ENCODE results near the gene ZNF442. TPM values are rescaled to one million over a fixed set of nuclear protein-coding genes. Genes with fewer than 3 reads are reported as not detected.
"Not testable (repeated sequence)": the region's sequence is repeated elsewhere in the genome, so short reads cannot be mapped to it uniquely, and the experiment has no call there.

ZNF442 gene
- total RNA-seq, 1 donor from 2014 or later, result 4.2 TPM

DNA sequence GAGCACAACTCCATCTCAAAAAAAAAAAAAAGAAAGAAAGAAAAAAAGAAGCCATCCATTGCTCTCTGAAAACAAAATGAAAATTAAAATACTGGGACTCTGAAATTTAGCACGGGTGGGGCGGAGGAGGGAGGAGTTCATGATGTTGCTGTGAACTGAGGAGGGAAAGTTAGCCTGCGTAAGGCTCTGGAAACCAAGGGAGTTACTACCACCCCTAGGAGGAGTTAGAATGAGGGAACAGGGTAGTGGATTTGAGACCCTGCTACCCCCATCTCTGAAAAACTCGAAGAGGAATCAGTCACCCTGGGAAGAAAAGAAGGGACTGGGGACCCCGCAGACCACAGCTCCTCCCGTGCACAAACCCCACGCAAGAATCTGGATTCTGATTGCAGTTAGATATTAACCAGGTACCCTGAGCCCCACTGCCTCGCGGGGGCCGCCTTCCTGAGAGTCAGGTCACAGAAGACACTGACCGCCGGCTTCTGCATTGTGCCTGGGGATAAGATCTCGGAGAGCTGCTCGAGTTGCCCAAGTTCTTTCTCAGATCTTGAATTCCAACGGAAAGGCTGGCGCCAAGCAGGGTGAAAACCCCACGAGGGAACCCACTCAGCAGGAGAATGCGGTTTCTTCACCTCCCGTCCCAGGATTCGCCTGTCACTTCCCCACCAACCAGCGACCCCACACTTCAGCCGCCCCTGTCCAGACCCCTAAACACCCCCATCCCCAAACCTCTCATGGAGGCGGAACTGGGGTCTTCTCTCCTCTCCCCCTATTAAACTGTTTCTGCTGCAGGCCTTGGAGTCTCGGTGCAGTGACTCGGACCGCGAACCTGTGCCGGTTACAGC, 870 bp downstream of the ZNF442 start:
- Histone ChIP-seq H3K4me3 (ENCODE audit: low read length in 3 of 3) (peak overlapping the region; percentile 88 to 92 (median 89)), H3K27ac (ENCODE audit: low read depth, low read length) (peak overlapping the region; percentile 96), H3K9me3 (ENCODE audit: control insufficient read depth in 3 of 3, low read length in 3 of 3) (no peaks in the 10 kb centered on the region), H3K9ac (ENCODE audit: low read depth in 1 of 3, low read length in 3 of 3) (peak overlapping the region; percentile 79 to 93 (median 90)), H3K4me1 (ENCODE audit: control insufficient read depth in 3 of 3, insufficient read depth in 3 of 3, low read length in 3 of 3) (peaks cover 4 to 20% (median 9%) of the 10 kb centered on the region in 3 donors), H3K27me3 (ENCODE audit: control insufficient read depth in 3 of 3, insufficient read depth in 3 of 3, low read length in 3 of 3) (no peaks in the 10 kb centered on the region), H3K36me3 (ENCODE audit: control insufficient read depth in 3 of 3, insufficient read depth in 3 of 3, low read length in 3 of 3) (no peaks in the 10 kb centered on the region)

DNA sequence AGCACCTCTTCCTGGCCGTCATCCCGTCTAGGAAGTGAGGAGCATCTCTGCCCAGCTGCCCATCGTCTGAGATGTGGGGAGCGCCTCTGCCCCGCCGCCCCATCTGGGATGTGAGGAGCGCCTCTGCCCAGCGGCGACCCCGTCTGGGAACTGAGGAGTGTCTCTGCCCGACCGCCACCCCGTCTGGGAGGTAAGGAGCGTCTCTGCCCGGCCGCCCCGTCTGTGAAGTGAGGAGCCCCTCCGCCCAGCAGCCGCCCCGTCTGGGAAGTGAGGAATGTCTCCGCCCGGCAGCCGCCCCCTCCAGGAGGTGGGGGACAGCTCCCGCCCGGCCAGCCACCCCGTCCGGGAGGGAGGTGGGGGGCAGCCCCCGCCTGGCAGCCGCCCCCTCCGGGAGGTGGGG, 3.2 kb downstream of the ZNF442 start:
- not testable (repeated sequence) for H3K9me3 ChIP-seq (ENCODE audit: control insufficient read depth in 3 of 3, low read length in 3 of 3); H3K9ac ChIP-seq (ENCODE audit: low read depth in 1 of 3, low read length in 3 of 3); H3K27me3 ChIP-seq (ENCODE audit: control insufficient read depth in 3 of 3, insufficient read depth in 3 of 3, low read length in 3 of 3); H3K36me3 ChIP-seq (ENCODE audit: control insufficient read depth in 3 of 3, insufficient read depth in 3 of 3, low read length in 3 of 3); H3K4me3 ChIP-seq (ENCODE audit: low read length in 3 of 3); H3K27ac ChIP-seq (ENCODE audit: low read depth, low read length)
- H3K4me1 ChIP-seq (ENCODE audit: control insufficient read depth in 3 of 3, insufficient read depth in 3 of 3, low read length in 3 of 3), result peaks cover 4 to 20% (median 9%) of the 10 kb centered on the region in 3 donors

DNA sequence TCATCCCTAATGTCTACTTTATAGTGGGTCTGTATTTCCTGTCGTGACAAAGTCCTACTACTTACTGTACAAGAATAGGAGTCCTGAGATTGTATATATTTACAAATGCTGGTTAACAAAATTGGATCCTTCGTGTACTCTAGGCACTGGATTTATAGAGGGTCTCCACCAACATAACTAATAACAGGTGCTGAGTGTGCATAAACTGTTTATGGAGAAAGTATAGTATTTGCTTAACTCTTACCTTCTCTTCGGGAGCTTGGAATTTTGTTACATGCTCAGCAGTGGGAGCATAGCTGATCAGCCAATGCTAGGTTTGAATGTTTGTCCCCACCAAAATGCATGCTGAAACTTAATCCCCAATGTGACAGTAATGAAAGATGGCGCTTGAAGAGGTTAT, 12.1 kb downstream of the ZNF442 start:
- H3K27me3 ChIP-seq (ENCODE audit: control insufficient read depth in 3 of 3, insufficient read depth in 3 of 3, low read length in 3 of 3), result no peaks in the 10 kb centered on the region
- no peak overlapping the region for H3K9ac ChIP-seq (ENCODE audit: low read depth in 1 of 3, low read length in 3 of 3)
- H3K36me3 ChIP-seq (ENCODE audit: control insufficient read depth in 3 of 3, insufficient read depth in 3 of 3, low read length in 3 of 3), result peaks cover 16 to 25% (median 25%) of the 10 kb centered on the region in 3 donors
- H3K27ac ChIP-seq (ENCODE audit: low read depth, low read length), result no peak overlapping the region
- no peaks in the 10 kb centered on the region for H3K4me1 ChIP-seq (ENCODE audit: control insufficient read depth in 3 of 3, insufficient read depth in 3 of 3, low read length in 3 of 3)
- H3K9me3 ChIP-seq (ENCODE audit: control insufficient read depth in 3 of 3, low read length in 3 of 3), result peaks cover 4 to 37% (median 22%) of the 10 kb centered on the region in 3 donors
- H3K4me3 ChIP-seq (ENCODE audit: low read length in 3 of 3), result no peak overlapping the region

DNA sequence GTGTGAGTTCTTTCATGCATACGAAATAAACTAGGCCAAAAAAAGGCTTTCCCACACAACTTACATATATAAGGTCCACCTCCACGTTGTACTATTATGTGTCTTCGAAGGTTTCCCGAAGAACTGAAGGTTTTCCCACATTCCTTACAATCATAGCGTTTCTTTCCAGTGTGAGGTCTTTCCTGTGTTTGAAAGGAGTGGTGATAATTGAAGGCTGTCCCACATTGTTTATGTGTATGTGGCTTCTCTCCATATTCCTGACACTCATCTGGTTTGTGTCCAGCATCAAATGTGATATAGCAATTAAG, 14.6 kb downstream of the ZNF442 start:
- no peak overlapping the region for H3K27ac ChIP-seq (ENCODE audit: low read depth, low read length)
- H3K4me1 ChIP-seq (ENCODE audit: control insufficient read depth in 3 of 3, insufficient read depth in 3 of 3, low read length in 3 of 3), result no peaks in the 10 kb centered on the region
- no peak overlapping the region for H3K9ac ChIP-seq (ENCODE audit: low read depth in 1 of 3, low read length in 3 of 3)
- H3K9me3 ChIP-seq (ENCODE audit: control insufficient read depth in 3 of 3, low read length in 3 of 3), result peaks cover 4 to 44% (median 26%) of the 10 kb centered on the region in 3 donors
- H3K27me3 ChIP-seq (ENCODE audit: control insufficient read depth in 3 of 3, insufficient read depth in 3 of 3, low read length in 3 of 3), result no peaks in the 10 kb centered on the region
- peaks cover 16 to 30% (median 25%) of the 10 kb centered on the region in 3 donors for H3K36me3 ChIP-seq (ENCODE audit: control insufficient read depth in 3 of 3, insufficient read depth in 3 of 3, low read length in 3 of 3)
- peak overlapping the region in 2 of 3 donors; percentile 14 to 44 for H3K4me3 ChIP-seq (ENCODE audit: low read length in 3 of 3)

DNA sequence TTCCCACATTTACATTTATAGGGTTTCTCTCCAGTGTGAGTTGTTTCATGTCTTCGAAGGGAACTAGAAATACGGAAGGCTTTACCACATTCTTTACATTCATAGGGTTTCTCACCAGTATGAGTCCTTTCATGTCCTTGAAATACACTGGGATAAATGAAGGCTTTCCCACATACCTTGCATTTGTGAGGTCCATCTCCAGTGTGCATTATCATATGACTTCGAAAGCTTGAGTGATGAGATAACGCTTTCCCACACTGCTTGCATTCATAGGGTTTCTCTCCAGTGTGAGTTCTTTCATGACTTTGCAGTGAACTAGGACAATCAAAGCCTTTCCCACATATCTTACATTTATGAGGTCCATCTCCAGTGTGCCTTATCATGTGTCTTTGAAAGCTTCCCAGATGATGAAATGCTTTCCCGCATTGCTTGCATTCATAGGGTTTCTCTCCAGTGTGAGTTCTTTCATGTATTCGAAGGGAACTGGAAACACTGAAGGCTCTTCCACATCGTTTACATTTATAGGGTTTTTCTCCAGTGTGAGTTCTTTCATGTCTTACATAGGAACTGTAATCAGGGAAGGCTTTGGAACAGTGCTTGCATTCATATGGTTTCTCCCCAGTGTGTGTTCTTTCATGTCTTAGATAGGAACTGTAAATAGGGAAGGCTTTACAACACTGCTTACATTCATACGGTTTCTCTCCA, 15.1 kb downstream of the ZNF442 start:
- no peak overlapping the region for H3K9ac ChIP-seq (ENCODE audit: low read depth in 1 of 3, low read length in 3 of 3)
- no peaks in the 10 kb centered on the region for H3K4me1 ChIP-seq (ENCODE audit: control insufficient read depth in 3 of 3, insufficient read depth in 3 of 3, low read length in 3 of 3)
- H3K36me3 ChIP-seq (ENCODE audit: control insufficient read depth in 3 of 3, insufficient read depth in 3 of 3, low read length in 3 of 3), result peaks cover 16 to 30% (median 25%) of the 10 kb centered on the region in 3 donors
- peaks cover 4 to 44% (median 28%) of the 10 kb centered on the region in 3 donors for H3K9me3 ChIP-seq (ENCODE audit: control insufficient read depth in 3 of 3, low read length in 3 of 3)
- peak overlapping the region in 2 of 3 donors; percentile 14 to 44 for H3K4me3 ChIP-seq (ENCODE audit: low read length in 3 of 3)
- no peak overlapping the region for H3K27ac ChIP-seq (ENCODE audit: low read depth, low read length)
- no peaks in the 10 kb centered on the region for H3K27me3 ChIP-seq (ENCODE audit: control insufficient read depth in 3 of 3, insufficient read depth in 3 of 3, low read length in 3 of 3)

DNA sequence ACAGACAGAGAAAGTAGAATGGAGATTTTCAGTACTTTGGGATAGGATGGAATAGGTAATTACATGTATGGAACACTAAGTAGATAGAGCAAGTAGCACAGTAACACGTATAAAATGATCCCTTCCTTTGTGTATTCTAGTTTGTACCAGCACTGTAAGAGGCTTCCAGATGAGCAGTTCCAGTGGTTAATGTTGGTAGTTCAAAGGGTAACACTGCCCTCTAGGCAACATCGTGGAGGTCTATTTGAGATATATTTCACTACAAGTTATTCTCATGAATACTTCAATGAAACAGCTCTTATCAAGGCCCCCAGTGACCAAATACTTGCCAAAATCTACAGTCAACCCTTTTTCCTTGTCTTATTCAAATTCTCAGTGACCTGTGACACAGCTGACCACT, 18.6 kb downstream of the ZNF442 start:
- Histone ChIP-seq H3K27ac (ENCODE audit: low read depth, low read length) (no peak overlapping the region), H3K9ac (ENCODE audit: low read depth in 1 of 3, low read length in 3 of 3) (no peak overlapping the region), H3K36me3 (ENCODE audit: control insufficient read depth in 3 of 3, insufficient read depth in 3 of 3, low read length in 3 of 3) (peaks cover 16 to 30% (median 25%) of the 10 kb centered on the region in 3 donors), H3K9me3 (ENCODE audit: control insufficient read depth in 3 of 3, low read length in 3 of 3) (peaks cover 4 to 39% (median 26%) of the 10 kb centered on the region in 3 donors), H3K27me3 (ENCODE audit: control insufficient read depth in 3 of 3, insufficient read depth in 3 of 3, low read length in 3 of 3) (no peaks in the 10 kb centered on the region), H3K4me3 (ENCODE audit: low read length in 3 of 3) (no peak overlapping the region), H3K4me1 (ENCODE audit: control insufficient read depth in 3 of 3, insufficient read depth in 3 of 3, low read length in 3 of 3) (no peaks in the 10 kb centered on the region)

DNA sequence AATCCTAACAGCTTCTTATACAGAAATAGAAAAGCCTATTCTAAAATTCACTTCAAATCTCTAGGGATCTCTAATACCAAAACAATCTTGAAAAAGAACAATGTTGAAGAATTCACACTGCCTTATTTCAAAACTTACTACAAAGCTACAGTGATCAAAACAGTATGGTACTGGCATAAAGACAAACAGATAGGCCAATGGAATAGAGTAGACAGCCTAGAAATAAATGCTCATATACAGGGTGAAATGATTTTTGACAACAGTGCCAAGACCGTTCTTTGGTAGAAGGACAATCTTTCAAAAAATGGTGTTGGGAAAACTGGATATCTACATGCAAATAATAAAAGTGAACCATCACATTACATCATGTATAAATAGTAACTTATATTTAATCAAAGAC, 20.3 kb downstream of the ZNF442 start:
- Histone ChIP-seq H3K4me3 (ENCODE audit: low read length in 3 of 3) (no peak overlapping the region), H3K9me3 (ENCODE audit: control insufficient read depth in 3 of 3, low read length in 3 of 3) (peaks cover 0 to 27% (median 17%) of the 10 kb centered on the region in 3 donors), H3K27me3 (ENCODE audit: control insufficient read depth in 3 of 3, insufficient read depth in 3 of 3, low read length in 3 of 3) (no peaks in the 10 kb centered on the region), H3K36me3 (ENCODE audit: control insufficient read depth in 3 of 3, insufficient read depth in 3 of 3, low read length in 3 of 3) (peaks cover 4 to 14% (median 10%) of the 10 kb centered on the region in 3 donors), H3K9ac (ENCODE audit: low read depth in 1 of 3, low read length in 3 of 3) (no peak overlapping the region), H3K4me1 (ENCODE audit: control insufficient read depth in 3 of 3, insufficient read depth in 3 of 3, low read length in 3 of 3) (no peaks in the 10 kb centered on the region), H3K27ac (ENCODE audit: low read depth, low read length) (no peak overlapping the region)

DNA sequence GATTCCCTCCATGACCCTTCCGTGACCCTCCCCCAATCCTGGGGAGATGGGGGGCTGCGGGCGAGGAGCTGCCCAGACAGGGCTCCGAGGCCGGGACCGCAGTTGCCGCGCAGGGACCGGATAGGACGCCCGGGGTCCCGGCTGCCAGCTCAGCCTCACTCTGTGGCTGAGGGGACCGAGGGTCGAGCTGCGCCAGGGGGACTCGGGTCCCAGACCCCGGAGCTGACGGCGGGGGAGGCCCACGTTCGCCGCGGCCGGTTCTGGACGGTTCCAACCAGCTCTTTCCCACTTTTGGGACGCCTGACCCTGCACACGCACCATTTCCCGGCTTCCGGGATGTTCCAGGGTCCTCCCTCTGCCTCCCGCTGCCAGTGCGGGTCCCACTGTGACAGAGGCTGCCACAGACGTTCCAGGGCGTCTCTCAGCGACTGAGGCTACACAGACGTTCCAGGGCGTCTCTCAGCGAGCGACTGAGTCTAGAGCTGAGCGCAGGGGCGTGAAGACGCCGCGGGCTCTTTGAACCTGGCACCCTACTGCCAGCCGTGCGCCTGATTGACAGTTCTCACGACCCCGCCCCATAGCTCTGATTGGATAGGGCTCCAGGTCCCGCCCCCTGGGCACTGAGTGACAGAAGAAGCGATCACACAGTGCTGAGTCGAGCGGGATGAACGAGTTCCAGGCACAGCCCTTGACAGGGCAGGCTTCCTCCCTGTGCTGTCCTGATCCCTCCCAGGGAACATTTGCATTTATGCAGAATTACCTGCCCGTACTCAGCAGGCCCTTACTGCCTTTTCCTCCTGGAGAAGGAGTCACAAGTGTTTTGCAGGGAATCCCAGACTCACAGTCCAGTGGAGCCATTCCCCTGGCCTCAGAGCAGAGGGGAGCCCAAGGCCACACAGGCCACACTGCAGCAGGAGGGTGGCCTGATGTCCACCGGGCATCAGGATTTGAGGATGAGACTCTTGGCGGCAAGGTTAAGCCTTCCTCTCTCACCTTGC, 32.0 kb downstream of the ZNF442 start, which contains the start of gene ZNF563:
TSS of gene ZNF563 (minus strand) at position 472 of the 998 bp plus-strand sequence. CDS start at position 321, 151 bp downstream.
- Histone ChIP-seq H3K9me3 (ENCODE audit: control insufficient read depth in 3 of 3, low read length in 3 of 3) (no peaks in the 10 kb centered on the region), H3K36me3 (ENCODE audit: control insufficient read depth in 3 of 3, insufficient read depth in 3 of 3, low read length in 3 of 3) (no peaks in the 10 kb centered on the region), H3K4me3 (ENCODE audit: low read length in 3 of 3) (peak within 1 kb of the TSS; percentile 79 to 98 (median 89)), H3K4me1 (ENCODE audit: control insufficient read depth in 3 of 3, insufficient read depth in 3 of 3, low read length in 3 of 3) (peaks cover 12 to 20% (median 15%) of the 10 kb centered on the region in 3 donors), H3K27ac (ENCODE audit: low read depth, low read length) (peak within 1 kb of the TSS; percentile 77), H3K9ac (ENCODE audit: low read depth in 1 of 3, low read length in 3 of 3) (peak within 1 kb of the TSS; percentile 88 to 93 (median 92)), H3K27me3 (ENCODE audit: control insufficient read depth in 3 of 3, insufficient read depth in 3 of 3, low read length in 3 of 3) (no peaks in the 10 kb centered on the region)

DNA sequence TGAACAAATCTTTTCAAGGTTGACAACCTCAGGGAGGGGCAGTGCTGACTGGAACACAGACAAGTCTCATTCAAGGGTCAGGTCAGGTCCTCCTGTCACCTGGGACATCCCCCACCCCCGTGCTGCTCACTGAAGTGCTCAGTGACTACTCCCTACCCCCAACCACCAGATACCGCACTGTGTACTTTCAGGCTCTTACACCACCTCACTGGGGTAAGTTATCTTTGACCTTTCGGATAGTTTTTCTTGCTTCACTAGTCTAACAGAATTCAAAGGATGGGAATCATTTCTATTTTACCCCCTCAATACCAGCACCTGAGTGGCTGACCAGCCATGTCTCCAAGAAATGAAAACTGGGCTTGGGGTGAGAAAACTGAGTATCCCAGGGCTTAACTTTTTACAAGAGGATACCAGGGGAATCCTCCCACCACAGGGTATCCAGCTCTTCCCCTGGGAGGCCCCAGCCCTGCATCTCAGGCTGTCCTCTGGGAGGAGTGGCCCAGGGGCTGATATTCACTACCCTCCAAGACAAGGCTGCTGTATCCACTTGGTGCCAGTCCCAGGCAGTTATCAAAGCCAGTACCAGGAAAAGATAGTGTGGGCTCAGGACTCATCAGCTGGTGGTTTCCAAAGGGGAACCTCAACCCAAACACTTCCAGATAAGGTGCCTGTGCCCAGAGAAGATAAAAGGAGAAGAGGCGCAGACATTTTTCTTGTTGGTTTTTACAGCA, 34.1 kb downstream of the ZNF442 start:
- H3K9me3 ChIP-seq (ENCODE audit: control insufficient read depth in 3 of 3, low read length in 3 of 3), result no peaks in the 10 kb centered on the region
- H3K27me3 ChIP-seq (ENCODE audit: control insufficient read depth in 3 of 3, insufficient read depth in 3 of 3, low read length in 3 of 3), result no peaks in the 10 kb centered on the region
- H3K4me1 ChIP-seq (ENCODE audit: control insufficient read depth in 3 of 3, insufficient read depth in 3 of 3, low read length in 3 of 3), result peaks cover 12 to 20% (median 15%) of the 10 kb centered on the region in 3 donors
- no peak overlapping the region for H3K27ac ChIP-seq (ENCODE audit: low read depth, low read length)
- no peaks in the 10 kb centered on the region for H3K36me3 ChIP-seq (ENCODE audit: control insufficient read depth in 3 of 3, insufficient read depth in 3 of 3, low read length in 3 of 3)
- H3K4me3 ChIP-seq (ENCODE audit: low read length in 3 of 3), result no peak overlapping the region
- H3K9ac ChIP-seq (ENCODE audit: low read depth in 1 of 3, low read length in 3 of 3), result peak overlapping the region in 1 of 3 donors; percentile 16
